ENCODE measurements around the gene UEVLD. TPM values are rescaled to one million over a fixed set of nuclear protein-coding genes. Genes with fewer than 3 reads are reported as not detected.

Gene UEVLD
- total and polyA plus RNA-seq, 7 donors: 10.5 to 40.3 (median 25.2) TPM

DNA sequence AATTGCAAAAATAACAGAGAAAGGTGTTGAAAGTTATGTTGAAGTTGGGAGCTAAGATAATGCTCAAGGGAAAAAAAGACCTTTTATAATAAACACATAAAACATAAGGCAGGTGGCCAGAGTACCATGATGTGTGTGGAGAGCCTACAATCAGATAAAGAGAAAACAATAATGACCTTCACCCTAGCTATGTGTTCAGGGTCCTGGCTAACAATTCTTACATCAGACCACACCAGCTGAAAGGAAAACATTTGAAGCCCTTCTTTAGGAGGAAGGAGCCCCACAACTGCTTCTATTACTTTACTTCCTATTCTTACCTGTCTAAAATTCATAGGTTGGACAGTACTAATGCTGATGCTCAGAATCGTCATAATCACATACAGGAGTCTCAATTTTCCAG is 64.3 kb downstream of the UEVLD start:
- H3K9me3 ChIP-seq: no peaks in the 10 kb centered on the region
- no peak for DNase-seq
- TF ChIP-seq POLR2A (IDR thresholded peaks at IDR 0.05) (no peak), EP300 (IDR thresholded peaks at IDR 0.05) (no peak), POLR2AphosphoS5 (IDR thresholded peaks at IDR 0.05) (no peak)
- TF ChIP-seq, protein P1, sequence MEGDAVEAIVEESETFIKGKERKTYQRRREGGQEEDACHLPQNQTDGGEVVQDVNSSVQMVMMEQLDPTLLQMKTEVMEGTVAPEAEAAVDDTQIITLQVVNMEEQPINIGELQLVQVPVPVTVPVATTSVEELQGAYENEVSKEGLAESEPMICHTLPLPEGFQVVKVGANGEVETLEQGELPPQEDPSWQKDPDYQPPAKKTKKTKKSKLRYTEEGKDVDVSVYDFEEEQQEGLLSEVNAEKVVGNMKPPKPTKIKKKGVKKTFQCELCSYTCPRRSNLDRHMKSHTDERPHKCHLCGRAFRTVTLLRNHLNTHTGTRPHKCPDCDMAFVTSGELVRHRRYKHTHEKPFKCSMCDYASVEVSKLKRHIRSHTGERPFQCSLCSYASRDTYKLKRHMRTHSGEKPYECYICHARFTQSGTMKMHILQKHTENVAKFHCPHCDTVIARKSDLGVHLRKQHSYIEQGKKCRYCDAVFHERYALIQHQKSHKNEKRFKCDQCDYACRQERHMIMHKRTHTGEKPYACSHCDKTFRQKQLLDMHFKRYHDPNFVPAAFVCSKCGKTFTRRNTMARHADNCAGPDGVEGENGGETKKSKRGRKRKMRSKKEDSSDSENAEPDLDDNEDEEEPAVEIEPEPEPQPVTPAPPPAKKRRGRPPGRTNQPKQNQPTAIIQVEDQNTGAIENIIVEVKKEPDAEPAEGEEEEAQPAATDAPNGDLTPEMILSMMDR (IDR thresholded peaks at IDR 0.05): no peak
- intact Hi-C loops (cut with DNase I): no loop called here
- H3K4me3 ChIP-seq: no peak overlapping the region
- no peaks in the 10 kb centered on the region for H3K27me3 ChIP-seq
- 72 to 85% methylated on average over 1 of the region's 1 CpG for WGBS, 2 donors
- no peak overlapping the region for H3K27ac ChIP-seq
- peaks cover 0 to 27% (median 22%) of the 10 kb centered on the region in 4 donors for H3K4me1 ChIP-seq
- no peaks in the 10 kb centered on the region for H3K36me3 ChIP-seq

DNA sequence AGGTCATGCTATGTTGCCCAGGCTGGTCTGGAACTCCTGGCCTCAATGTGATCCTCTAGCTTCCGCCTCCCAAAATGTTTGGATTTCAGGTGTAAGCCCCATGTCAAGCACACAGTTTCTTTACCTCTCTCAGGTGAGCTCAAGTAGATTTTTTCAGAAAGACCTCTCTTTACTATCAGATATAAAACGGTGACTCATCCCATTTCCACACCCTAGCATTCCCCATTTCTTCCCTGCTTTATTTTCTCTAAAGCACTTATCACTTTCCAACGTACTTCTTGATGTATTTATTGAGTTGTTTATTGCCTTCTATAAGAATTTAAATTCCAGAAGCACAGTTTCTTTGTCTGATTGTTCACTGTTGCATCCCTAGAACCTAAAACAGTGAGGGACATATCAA is 65.5 kb downstream of the UEVLD start:
- no peaks in the 10 kb centered on the region for H3K27me3 ChIP-seq
- WGBS, 2 donors: 44 to 78% methylated on average over 3 of the region's 3 CpGs
- peaks cover 0 to 27% (median 22%) of the 10 kb centered on the region in 4 donors for H3K4me1 ChIP-seq
- no peak for DNase-seq
- H3K9me3 ChIP-seq: no peaks in the 10 kb centered on the region
- H3K27ac ChIP-seq: no peak overlapping the region
- intact Hi-C loops (cut with DNase I): no loop called here
- TF ChIP-seq POLR2A (IDR thresholded peaks at IDR 0.05): no peak
- no peak overlapping the region for H3K4me3 ChIP-seq
- H3K36me3 ChIP-seq: peaks cover 0 to 7% (median 2%) of the 10 kb centered on the region in 4 donors

DNA sequence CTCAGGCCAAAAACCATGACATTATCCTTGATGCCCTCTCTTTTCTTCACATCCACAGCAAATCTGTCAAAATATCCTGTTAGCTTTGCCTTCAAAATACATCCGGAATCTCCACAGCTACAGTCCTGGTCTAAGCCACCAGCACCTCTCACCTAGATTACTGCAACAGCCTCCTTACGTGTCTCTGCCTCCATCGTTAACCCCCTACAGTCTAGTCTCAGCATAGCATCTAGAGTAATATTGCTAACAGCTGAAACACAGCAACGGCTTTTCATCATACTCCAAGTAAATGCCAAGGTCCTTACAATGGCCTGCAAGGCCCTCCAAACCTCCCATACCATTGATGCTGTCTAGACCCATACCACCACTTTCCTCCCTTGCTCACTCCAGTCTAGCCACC is 66.1 kb downstream of the UEVLD start:
- H3K36me3 ChIP-seq: peaks cover 0 to 14% (median 2%) of the 10 kb centered on the region in 4 donors
- intact Hi-C loops (cut with DNase I): no loop called here
- peaks cover 0 to 21% (median 16%) of the 10 kb centered on the region in 4 donors for H3K4me1 ChIP-seq
- no peak overlapping the region for H3K27ac ChIP-seq
- H3K9me3 ChIP-seq: no peaks in the 10 kb centered on the region
- WGBS, 2 donors: 48 to 81% methylated on average over 4 of the region's 4 CpGs
- no peak for DNase-seq
- no peak overlapping the region for H3K4me3 ChIP-seq
- TF ChIP-seq POLR2AphosphoS5 (IDR thresholded peaks at IDR 0.05) (no peak), EP300 (IDR thresholded peaks at IDR 0.05) (no peak), POLR2A (IDR thresholded peaks at IDR 0.05) (no peak)
- TF ChIP-seq, protein P1 (IDR thresholded peaks at IDR 0.05): no peak
- H3K27me3 ChIP-seq: no peaks in the 10 kb centered on the region

DNA sequence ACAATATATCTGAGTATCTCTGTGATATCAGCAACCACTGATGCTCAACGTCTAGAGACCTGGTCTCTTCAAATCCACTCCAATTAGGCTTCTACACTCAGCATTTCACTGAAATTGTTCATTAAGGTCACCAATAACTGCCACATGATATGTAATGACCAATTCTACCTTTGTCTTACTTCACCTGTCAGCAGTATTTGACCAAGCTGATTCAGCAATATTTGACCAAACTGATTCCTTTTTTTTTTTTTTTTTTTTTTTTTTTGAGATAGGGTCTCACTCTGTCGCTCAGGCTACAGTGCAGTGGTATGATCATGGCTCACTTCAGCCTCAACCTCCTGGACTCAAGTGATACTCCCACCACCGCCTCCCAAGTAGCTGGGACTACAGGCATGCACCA is 67.4 kb downstream of the UEVLD start:
- Histone ChIP-seq H3K4me3 (no peak overlapping the region), H3K36me3 (peaks cover 0 to 20% (median 2%) of the 10 kb centered on the region in 4 donors), H3K4me1 (peaks cover 0 to 19% (median 13%) of the 10 kb centered on the region in 4 donors), H3K27me3 (no peaks in the 10 kb centered on the region), H3K9me3 (no peaks in the 10 kb centered on the region), H3K27ac (no peak overlapping the region)
- DNase-seq: no peak
- TF ChIP-seq, protein P1 (IDR thresholded peaks at IDR 0.05): no peak
- TF ChIP-seq POLR2A (IDR thresholded peaks at IDR 0.05) (no peak), EP300 (IDR thresholded peaks at IDR 0.05) (no peak), POLR2AphosphoS5 (IDR thresholded peaks at IDR 0.05) (no peak)
- intact Hi-C loops (cut with DNase I): no loop called here
- WGBS, 2 donors: 83 to 96% methylated on average over 3 of the region's 3 CpGs

DNA sequence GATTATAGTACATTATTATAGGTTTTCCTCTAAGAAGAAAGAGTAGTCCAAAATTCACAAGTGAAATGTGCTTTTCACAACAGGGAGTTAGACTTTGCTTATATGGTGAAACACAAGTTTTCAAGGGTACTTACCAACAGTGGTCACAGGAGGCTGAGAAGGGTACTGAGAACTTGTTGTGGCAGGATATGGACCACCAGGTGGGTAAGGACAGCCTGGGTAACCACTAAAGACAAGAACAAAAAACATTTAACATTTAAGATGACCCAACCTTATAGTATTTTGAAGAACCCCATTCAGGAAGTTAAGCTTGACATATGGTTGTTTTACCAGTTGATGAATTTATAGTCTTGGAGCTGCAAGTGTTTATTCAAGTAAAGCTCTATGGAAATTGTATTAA is 86.2 kb downstream of the UEVLD start:
- Histone ChIP-seq H3K27ac (no peak overlapping the region), H3K27me3 (no peaks in the 10 kb centered on the region), H3K4me3 (no peak overlapping the region), H3K9me3 (no peaks in the 10 kb centered on the region), H3K4me1 (no peaks in the 10 kb centered on the region), H3K36me3 (peaks cover 20 to 92% (median 33%) of the 10 kb centered on the region in 4 donors)
- intact Hi-C loops (cut with DNase I): no loop called here
- DNase-seq: no peak
- TF ChIP-seq EP300 (IDR thresholded peaks at IDR 0.05): no peak
- TF ChIP-seq POLR2A (IDR thresholded peaks at IDR 0.05): no peak
- TF ChIP-seq, protein P1 (IDR thresholded peaks at IDR 0.05): no peak
- TF ChIP-seq POLR2AphosphoS5 (IDR thresholded peaks at IDR 0.05): no peak
